Stimulated activated CD8-positive, alpha-beta memory T cell treated with anti-CD3 and anti-CD28 coated beads, Interleukin-15, amount 100 ng/mL, for 1 hour (primary cell): ENCODE results near the gene MUL1.
A peak's percentile ranks its signal among the peaks of the same experiment; 100 is the strongest.

Source experiments
- DNase-seq: peaks from one replicate; pipeline ENCODE4 v3.0.0-alpha.2; 2020; ENCODE audit warnings: low read depth

The MUL1 gene

DNA sequence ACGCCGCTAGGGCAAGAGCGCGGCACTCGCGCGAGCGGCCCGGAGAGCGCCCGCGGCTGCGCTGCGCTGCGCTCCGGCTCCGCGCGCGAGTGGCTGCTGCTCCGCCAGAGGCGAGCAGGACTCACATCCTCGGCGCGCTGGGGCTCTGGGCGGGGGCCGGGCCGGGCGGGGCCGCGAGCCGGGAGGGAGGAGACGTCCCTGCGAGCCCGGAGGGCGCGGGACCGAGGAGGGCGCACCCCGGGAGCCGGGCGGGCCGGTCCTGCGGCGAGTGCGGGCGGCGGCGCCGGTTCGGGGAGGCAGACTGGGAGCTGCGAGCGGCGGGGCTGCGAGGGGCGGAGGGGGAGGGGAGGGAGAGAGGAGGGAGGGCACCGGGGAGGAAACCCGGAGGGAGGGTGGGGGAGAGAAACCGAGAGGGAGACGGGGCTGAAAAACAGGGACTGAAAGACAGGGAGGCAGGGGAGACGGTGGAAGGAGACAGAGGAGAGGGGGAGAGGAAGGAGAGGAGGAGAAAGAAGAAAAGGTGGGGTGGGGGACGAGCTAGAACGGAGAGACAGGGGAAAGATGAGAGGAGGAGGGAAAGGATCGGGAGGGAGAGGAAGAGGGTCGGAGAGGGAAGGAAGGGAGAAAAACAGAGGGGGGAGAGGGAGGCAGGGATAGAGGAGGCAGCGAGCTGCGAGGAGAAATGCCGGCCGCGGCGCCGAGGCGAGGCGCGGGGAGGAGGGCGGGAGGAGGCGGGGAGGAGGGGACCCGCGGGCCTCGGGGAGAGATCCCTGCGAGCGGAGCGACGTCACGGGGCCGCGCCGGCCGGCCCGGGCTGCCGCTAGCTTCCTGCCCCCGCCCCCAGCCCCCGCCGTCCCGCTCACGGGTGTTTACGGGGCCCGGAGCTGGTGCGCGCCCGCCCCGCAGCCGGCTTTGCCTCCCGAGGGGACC, 22.2 kb downstream of the MUL1 start, which contains the start of gene CAMK2N1:
CAMK2N1 (minus strand) TSS at position 684 of the 930 bp plus-strand sequence. CDS start 831 bp downstream, outside the sequence.
- DNase-seq: peak; percentile 20

DNA sequence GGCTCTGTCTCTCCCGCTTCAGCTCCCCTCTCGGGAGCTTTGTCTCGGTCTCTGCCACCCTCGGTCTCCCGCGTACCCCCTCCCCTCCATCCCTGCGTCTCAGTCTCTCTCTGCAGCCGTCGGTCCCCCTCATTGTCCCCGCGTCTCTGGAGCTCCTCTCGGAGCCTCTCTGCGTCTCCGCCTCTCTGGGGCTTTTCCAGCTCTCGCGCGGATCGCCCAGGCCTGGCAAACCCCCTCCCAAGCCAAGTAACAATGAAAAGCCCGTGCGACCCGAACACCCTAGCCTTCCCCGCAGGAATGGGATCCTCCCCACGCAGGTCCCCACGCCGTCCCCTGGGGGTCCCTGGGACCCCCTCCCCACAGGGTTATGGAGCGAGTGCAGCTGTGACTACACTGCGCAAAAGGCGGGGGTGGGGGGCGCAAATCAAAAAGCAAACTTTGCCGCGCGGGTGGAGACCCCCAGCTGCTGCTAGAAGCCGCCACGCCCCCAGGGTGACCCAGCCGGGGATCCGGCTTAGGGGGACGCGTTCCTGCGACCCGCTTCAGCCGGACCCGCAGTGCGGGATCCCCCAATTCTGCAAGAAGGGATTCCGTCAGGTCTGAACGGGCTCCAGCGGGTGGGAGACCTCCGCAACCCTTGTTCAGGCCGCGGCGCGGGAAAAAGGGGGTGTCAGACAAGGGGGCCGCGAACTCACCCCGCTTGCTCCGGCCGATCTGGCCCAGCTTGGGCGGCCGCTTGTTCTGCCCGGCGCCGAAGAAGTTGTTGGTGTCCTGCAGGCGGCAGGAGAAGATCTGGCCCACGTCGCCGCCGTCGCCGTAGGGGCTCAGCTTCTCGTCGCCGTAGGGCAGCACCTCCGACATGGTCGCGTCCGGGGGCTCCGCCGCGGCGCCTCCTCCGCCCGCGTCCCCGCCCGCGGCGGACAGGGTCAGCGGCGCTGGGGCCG, 23.2 kb downstream of the MUL1 start:
- DNase-seq: no peak

DNA sequence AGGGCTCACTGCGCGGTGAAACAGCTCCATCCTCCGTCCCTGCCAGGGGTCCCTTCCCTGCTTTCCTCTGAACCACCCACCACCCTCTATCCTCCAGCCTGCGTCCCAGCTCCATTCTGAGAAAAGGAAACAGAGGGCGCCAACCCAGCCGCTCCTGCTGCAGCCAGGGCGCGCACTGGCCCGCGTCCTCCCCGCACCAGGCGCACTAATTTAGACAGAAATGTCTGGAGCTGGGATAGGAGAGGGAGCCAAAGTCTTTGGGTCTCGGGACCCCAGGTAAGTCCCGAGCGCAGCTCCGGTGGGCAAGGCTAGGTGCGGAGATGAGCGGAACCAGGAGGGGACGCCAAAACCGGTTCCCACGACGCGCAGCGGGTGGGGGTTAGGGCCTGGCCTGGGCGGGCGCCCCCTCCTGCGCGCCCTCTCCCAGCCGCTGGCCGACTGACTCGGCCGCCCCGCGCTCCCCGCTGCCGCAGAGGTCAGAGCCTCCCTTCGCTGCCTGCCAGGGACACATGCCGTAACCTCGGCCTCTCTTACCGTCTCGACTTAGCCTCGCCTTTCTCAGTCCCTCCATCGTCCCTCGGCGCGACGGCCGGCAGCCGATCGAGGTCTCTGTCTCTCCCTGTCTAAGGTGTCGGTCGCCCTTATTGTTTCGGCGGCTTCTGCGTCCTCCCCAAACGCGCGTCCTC, 24.0 kb downstream of the MUL1 start:
- DNase-seq: no peak

DNA sequence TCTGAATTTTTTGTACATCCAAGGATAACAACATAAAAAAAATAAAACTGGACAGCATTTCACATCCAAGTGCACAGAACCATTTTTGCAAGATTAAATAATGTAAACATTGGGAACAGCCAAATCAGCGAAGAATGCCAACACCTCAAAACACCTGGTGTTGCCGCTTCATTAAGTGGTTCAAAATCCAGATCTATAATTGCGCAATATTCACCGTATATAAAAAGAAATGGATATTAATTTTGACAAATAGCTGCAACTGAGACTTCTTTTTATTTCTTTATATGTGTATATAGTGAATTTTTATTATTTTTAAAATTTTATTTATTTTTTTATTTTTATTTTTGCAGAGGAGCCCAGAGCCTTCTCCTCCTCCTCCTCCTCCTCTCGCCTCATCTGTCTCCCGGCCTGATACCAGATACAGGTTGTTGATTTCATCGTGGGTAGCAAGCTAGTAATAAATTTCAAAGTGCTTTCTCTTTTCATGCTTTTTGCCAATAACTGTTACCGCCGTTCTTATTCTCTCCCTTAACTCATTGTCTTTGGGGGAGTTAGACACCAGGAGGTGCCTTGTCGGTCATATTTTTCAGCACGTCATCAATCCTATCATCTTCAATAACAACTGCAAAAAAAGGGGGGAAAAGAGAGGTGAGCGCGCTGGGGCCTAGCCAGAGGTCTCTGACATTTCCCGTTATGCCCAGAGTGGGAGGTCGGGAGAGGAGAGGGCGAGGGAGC, 24.7 kb downstream of the MUL1 start:
- no peak for DNase-seq

DNA sequence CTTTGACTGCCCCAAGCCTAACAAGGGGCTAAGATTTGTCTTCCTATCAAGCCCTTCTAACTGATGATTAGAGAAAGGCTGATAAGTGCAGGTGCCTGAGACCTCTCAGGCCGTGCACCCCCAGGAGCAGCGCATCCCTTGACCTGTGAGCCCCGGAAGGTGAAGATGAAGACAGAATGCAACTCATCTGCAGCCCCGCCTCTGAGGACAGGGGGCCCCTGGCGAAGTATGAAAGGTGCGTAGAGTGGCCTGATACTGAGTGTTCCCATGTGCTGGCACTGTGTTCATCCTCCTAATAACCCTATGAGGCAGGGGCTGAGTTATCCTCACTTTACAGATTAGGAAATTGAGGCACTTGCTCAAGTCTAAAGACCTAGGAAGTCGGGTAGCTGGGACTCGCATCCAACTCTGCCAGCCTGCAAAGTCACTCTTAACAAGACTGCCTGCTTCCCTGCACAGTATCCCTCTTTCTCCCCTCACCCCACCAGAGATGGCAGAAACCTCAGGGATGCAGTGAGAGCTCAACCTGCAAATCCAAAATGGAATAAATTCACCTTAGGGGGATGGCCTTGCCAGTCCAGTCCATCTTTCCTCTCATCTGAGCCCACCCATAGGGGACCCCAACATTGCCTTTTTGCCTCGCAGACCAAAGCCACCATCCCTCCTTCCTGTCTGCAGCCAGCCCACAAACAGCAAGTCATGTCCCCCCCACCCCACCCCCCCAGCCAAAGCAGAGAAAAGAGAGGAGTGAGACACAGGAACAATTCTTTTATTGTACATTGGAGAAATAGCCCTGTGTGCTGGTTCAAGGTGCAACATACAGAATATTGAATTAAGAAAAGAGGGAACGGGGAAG, 26.1 kb downstream of the MUL1 start:
- DNase-seq: no peak

DNA sequence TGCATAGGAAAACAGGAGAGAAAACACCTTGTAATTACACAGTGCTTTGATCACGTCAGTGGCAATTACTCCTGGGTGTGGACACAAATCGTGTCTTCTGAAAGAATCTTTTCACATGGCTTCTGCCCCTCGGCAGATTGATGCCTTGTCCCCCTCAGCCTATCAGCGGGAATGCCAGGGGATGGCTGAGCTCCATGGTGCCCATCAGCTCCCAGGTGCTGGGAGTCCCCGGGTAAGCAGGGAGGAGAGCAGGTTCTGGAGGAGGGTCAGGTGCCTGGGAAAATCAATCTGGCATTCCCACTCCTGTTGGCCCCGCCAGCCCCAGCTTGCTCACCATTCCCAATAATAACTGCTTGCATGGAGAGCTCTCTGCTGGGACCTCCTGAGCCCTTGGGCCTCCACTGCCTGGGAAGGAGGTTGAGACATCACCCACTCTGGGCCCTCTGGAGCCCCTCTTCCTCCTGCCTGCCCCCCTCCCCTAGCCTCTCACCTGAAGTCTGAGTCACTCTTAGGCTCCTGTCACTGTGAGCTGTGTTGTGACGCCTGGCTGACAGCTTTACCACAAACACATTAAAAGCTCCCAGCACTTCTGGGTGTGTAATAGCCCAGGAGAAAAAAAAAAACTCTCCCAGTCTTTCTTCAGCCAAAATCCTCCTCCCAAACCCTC, 26.9 kb downstream of the MUL1 start:
- no peak for DNase-seq

DNA sequence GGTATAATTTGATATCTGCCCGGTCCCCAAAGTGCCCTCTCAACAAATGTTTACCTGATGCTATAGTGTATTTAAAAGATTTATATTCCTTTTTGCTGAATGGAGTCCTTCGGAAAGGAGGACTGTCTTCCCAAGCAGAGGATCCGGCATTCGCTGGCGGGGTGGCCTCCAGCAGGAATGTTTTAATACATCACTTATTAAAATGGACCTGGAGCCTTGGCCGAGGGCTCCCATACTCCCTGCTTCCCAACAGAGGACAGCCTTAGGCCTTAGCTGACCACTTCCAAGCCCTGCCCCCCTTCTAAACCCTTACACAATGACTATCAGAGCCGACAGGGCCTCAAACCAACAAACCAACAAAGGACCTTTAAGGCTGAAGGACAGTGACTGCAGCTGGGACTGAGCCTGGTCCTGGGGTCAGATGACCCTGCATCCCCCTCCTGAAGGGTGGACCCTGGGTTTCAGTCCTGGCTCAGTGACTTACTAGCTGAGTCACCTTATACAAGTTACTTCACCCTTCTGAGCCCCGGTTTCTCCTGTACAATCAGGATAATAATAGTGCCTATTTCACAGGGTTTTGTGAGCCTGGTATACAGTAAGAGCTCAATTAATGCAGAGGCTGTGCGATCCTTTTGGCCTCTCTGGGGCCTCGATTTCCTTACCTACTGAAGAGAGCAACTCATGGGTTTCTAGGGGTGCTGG, 27.6 kb downstream of the MUL1 start:
- DNase-seq: no peak

DNA sequence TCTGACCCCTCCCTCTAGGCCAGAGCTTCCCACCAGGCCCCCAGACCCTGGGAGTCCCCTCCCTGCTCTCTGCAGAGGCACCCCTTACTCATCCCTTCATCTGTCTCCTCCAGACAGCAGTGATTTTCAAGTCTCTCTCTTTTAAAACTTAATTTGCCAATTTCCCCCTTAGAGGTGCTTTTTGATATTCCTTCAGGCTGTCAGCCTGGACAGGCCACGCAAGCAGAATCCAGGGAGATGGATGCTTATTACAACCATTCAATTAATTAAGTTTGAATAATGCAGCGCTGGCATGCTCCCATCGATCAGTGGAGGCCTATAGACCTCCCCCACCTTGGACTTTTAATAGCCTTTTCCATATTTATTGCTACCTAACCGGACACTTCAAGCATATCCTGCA, 28.1 kb downstream of the MUL1 start:
- DNase-seq: no peak

DNA sequence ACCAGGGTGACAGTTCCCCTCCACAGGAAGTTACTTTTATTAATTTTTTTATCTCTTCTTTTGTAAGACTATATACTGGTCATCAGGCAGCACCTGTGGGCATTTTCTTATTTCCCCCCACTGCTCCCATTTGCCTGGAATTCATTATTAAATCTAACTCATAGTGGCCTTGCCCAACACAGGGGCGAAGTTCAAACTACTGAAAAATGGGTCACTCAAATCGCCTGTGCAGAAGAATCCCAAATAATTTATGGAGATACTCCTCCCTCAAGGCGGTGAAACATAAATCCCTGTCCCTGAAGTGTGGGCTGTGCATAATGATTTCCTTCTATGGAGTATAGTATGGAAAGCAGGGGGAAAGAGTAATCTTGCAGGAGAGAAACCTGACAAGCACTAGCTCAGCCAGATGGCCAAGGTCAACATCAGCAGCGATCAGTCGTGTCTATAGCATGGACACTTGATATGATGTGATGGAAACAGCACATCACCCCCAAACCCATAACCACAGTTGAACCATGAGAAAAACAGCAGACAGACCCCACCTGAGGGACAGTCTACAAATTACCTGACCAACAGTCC, 29.8 kb downstream of the MUL1 start:
- DNase-seq: no peak

DNA sequence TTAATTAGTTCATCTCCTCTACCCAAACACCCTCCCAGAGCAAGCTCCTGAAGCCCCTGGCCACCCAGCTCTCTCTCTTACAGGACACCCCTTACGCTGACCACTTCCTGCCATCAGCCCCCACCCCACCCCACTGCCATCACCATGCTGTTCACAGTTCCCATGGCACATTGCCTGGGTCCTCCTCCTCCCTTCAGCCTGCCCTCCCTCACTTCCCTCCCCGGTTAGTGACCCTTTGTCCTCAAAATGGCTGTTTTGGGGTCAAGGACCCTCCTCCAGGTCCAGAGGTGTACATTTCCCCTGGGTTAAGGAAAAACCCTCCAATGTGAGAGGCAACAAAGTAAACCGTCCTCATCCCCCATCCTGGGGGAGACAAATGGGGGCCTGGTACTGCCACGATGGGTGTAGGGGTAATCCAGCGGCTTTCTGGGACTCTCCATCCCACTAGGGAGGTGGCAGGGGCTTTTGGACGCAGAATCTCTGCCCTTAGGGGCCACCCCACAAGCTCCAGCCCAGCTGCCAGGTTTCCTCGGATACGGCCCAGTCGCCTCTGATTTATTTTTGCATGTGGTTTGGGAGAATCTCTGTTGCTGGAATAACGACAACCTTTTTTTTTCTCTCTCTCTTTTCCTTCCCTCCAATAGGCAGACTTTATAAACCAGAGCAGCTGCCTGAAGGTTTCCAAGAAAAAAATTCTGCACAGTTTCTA, 30.4 kb downstream of the MUL1 start:
- no peak for DNase-seq

DNA sequence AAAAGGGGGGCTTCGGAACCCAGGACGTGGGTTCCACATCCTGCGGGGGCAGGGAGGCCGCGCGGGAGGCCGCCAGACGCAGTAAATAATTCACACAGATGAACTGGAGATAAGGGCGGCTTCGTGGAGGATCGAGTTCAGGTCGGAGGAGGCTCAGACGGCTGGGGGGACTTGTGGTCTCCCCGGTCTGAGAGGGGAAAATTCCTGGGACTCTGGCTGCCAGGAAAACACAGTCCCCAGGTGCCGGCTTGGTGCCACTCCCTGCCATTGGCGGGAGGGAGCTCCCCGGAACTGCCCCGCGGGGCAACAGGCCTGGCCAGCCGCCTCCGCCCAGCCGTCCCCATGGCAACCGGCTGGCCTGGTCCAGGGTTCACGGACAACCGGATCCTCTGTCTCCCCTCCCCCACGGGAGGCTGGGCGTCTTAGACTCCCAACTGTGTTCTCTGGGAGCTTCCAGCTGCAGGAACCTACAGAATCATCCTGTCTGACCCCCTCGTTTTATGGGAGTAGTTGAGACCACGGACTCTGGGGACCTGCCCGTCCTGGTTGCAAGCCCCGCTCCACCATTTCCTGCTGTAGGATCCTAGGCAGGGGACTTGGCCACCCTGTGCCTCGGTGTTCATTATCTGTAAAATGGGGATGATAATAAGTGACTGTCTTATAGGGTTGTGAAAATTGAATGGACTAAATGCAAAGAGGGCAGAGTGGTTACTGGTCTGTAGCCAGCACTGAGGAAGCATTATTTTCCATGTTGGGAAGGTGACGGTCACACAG, 31.5 kb downstream of the MUL1 start:
- DNase-seq: no peak

DNA sequence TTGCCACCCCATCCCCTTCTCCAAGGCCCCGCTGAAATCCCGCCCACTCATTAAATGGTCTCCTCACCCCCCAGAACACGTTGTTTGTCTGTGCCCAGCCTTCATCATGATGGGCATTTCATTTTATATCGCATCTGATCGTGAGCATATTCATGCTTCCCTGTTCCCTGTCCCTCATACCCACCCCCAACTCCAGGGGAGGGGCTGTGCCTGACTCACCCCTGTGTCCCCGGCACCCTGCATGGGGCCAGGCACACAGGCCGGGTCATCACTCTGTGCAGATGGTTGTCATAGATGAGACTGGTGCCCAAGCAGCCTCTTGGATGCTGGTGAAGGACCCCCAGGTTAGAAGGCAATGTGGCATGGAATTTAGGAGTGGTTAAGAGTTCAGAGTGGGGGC, 33.0 kb downstream of the MUL1 start:
- DNase-seq: no peak

DNA sequence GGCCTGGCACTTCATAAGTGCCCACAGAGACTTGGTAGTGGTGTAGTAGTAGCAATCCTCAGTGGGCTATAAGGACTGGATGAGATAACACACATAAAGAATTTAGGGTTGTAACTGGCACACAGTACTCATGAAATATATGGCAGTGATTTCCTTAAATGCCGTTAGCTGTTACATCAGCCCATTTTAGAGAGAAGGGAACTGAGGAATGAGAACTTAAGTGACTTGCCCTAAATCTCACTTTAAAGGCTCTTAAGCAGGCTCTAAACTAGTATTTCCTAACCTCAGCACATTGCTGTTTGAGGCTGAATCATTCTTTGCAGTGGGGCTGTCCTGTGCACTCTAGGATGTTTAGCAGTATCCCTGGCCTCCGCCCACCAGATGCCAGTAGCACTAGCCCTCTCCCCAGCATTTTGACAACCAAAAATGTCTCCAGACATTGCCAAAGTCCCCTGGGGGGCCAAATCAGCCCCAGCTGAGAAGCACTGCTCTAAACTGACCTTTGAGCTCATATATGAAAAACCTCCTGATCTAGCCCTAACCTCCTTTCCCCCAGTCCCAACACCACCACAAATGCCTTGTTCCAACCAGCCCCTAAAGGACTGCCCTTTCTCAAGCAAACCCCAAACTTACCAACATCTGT, 33.5 kb downstream of the MUL1 start:
- no peak for DNase-seq

DNA sequence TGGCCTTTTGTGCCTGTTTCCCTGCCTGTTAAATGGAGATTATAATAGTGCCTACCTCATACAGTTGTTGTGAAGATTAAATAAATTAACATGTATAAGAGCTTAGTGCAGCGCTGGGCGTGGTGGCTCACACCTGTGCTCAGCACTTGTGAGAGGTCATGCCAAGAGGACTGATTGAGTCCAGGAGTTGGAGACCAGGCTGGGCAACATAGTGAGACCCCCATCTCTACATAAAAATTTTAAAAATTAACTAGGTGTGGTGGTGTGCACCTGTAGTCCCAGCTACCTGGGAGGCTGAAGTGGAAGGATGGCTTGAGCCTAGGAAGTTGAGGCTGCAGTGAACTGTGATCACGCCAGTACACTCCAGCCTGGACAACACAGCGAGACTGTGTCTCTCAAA, 34.1 kb downstream of the MUL1 start:
- no peak for DNase-seq

DNA sequence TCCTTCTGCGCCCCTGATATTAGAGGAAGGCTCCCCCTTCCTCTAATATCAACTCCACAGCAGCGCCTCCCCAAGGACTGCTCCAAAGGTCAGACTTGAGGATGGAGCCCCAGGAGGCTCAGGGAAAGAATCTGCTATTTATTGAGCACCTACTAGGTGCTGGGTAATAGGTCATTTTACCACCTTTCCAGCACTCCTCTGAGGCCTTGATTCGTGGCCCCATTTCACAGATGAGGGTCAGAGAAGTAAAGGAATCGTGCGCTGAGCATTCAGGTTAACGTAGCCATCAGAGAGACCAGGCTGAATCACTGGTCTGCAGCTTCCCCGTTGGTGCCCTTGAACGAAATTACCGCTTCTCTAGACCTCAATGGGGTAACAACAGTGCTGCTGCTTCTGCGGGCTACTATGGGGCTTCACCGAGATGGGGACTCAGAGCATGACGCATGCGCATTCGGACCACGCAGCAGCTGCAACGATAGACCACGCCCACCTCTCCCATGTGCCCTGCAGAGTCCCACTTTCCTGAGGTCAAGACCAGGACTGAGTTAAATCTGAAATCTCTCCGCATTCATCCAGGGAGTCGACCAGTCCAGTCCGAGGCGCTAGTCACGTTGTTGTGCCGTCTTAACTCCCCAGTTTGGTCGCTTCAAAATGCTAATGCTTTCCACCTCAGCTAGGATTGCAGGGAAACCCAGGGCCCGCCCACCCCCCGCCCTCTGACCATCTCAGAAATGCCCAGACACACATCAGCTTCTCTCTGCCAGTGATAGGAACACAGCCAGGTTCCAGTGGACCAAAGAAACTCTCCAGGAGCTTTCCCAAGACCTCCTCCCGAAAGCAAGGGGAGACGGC, 34.9 kb downstream of the MUL1 start:
- DNase-seq: no peak

DNA sequence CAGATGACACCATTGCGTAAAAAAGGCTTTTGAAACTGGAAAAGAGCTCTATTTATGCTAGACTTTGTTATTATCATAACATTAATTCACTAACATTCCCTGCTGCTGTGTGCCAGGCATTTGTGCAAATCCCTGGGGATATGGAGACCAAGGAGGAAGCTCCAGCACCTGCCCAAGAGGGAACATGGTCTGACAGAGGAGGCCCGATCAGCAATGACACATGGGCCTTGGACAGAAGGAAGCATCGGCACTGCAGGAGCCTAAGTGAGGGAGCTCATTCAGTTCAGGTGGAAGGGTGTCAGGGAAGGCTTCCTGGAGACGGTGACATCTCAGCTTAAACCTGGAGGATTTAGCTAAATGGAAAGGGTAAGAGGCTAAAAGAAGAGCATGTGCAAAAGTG, 35.8 kb downstream of the MUL1 start:
- no peak for DNase-seq
